ENCODE results near the gene HBD. TPM values are rescaled to one million over a fixed set of nuclear protein-coding genes. Genes with fewer than 3 reads are reported as not detected.

Gene HBD
- total RNA-seq: 0.24 TPM in 1 of 2 replicates, not detected in the other

DNA sequence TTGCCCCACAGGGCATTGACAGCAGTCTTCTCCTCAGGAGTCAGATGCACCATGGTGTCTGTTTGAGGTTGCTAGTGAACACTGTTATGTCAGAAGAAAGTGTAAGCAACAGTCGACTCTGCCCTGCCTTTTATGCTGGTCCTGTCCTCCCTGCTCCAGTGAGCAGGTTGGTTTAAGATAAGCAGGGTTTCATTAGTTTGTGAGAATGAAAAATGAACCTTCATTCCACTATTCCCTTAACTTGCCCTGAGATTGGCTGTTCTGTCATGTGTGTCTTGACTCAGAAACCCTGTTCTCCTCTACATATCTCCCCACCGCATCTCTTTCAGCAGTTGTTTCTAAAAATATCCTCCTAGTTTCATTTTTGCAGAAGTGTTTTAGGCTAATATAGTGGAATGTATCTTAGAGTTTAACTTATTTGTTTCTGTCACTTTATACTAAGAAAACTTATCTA lies at the start of gene HBD:
HBD (minus strand) TSS at position 103 of the 454 bp plus-strand sequence; CDS start at position 53, 50 bp downstream.

DNA sequence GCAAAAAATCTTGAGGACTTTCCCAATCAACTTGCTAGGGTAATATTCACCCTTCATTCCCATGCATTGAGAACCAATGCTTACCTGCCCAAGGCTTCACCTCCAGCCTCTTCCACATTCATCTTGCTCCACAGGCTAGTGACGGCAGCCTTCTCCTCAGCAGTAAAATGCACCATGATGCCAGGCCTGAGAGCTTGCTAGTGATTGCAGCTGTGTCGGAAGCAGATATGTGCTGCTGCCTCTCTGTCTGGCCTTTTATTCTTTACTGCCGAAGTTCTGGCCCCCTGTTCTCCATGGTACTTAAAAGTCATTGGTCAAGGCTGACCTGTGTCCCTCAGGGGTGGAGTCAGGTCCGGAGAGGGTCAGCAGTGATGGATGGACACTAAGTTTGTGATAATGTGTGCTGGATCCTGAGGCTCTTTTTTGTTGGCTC lies 35.4 kb upstream of the HBD start, which contains the start of gene HBE1:
HBE1 (minus strand) TSS at position 231 of the 433 bp plus-strand sequence; CDS start at position 176, 55 bp downstream.

DNA sequence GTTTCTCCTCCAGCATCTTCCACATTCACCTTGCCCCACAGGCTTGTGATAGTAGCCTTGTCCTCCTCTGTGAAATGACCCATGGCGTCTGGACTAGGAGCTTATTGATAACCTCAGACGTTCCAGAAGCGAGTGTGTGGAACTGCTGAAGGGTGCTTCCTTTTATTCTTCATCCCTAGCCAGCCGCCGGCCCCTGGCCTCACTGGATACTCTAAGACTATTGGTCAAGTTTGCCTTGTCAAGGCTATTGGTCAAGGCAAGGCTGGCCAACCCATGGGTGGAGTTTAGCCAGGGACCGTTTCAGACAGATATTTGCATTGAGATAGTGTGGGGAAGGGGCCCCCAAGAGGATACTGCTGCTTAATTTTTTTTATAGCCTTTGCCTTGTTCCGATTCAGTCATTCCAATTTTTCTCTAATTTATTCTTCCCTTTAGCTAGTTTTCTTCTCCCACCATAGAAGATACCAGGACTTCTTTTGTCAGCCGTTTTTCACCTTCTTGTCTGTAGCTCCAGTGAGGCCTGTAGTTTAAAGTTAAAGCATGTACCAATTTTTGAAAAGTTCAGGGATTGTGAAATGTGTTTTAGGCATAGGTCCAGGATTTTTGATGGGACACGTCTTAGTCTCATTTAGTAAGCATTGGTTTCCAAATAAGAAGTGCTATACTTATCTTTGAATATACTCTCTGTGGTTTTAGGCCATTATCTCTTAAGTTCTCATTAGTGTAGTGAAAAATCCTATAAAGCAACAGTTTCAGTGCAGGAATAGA lies 20.5 kb upstream of the HBD start, which contains the start of gene HBG2:
HBG2 (minus strand) TSS at position 136 of the 768 bp plus-strand sequence; CDS start at position 83, 53 bp downstream.

DNA sequence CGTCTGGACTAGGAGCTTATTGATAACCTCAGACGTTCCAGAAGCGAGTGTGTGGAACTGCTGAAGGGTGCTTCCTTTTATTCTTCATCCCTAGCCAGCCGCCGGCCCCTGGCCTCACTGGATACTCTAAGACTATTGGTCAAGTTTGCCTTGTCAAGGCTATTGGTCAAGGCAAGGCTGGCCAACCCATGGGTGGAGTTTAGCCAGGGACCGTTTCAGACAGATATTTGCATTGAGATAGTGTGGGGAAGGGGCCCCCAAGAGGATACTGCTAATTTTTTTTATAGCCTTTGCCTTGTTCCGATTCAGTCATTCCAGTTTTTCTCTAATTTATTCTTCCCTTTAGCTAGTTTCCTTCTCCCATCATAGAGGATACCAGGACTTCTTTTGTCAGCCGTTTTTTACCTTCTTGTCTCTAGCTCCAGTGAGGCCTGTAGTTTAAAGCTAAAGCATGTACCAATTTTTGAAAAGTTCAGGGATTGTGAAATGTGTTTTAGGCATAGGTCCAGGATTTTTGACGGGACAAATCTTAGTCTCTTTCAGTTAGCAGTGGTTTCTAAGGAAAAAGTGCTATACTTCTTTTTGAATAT lies 15.6 kb upstream of the HBD start, which contains the start of gene HBG1:
HBG1 (minus strand) TSS at position 51 of the 590 bp plus-strand sequence. CDS start 53 bp downstream, outside the sequence.

DNA sequence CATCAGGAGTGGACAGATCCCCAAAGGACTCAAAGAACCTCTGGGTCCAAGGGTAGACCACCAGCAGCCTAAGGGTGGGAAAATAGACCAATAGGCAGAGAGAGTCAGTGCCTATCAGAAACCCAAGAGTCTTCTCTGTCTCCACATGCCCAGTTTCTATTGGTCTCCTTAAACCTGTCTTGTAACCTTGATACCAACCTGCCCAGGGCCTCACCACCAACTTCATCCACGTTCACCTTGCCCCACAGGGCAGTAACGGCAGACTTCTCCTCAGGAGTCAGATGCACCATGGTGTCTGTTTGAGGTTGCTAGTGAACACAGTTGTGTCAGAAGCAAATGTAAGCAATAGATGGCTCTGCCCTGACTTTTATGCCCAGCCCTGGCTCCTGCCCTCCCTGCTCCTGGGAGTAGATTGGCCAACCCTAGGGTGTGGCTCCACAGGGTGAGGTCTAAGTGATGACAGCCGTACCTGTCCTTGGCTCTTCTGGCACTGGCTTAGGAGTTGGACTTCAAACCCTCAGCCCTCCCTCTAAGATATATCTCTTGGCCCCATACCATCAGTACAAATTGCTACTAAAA lies 7.5 kb downstream of the HBD start, which contains the start of gene HBB:
HBB (minus strand) TSS at position 340 of the 579 bp plus-strand sequence; CDS start at position 290, 50 bp downstream.

DNA sequence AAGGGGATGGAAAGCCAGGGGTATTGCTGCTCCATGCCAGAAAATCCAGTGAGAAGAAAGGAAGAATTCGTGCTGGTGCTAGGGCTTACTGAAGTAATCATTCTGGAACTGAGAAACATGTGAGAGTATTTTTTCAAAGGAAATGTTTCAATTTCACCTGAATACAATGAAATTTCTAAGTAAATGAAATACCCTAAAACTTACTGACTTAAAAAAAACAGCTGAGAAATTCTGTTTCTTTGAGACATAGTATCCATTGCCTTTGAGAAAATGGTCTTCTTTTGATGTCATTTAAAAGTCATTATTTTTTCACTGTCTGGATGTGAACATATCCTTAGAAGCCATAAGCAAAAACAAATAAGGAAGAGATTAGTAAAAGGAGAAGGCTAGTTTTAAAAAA lies 33.7 kb downstream of the HBD start, which contains the start of gene OR51V1:
OR51V1 (minus strand) TSS at position 101 of the 400 bp plus-strand sequence; CDS start at position 101, 0 bp downstream.

Other genes starting within 250 kb of the HBD start
- not detected in 2 replicates for gene OR51L1, start 239.6 kb downstream of the HBD start, total RNA-seq
- gene OR52J3, start 188.0 kb downstream of the HBD start, total RNA-seq: not detected in 2 replicates
- gene OR52E2, start 174.9 kb downstream of the HBD start, total RNA-seq: not detected in 2 replicates
- not detected in 2 replicates for gene OR52E1, start 164.9 kb downstream of the HBD start, total RNA-seq
- gene OR52A5, start 96.1 kb downstream of the HBD start, total RNA-seq: not detected in 2 replicates
- not detected in 2 replicates for gene OR52A1, start 79.7 kb downstream of the HBD start, total RNA-seq
- gene OR51V1, start 33.8 kb downstream of the HBD start, total RNA-seq: not detected in 2 replicates
- gene HBB, start 7.4 kb downstream of the HBD start, total RNA-seq: not detected in 2 replicates
- not detected in 2 replicates for gene HBG1, start 15.4 kb upstream of the HBD start, total RNA-seq
- gene HBG2, start 20.3 kb upstream of the HBD start, total RNA-seq: not detected in 2 replicates
- not detected in 2 replicates for gene HBE1, start 35.5 kb upstream of the HBD start, total RNA-seq
- gene OR51B4, start 67.5 kb upstream of the HBD start, total RNA-seq: not detected in 2 replicates
- gene OR51B2, start 89.8 kb upstream of the HBD start, total RNA-seq: not detected in 2 replicates
- 0.32 TPM in 1 of 2 replicates, not detected in the other for gene OR51B5, start 109.0 kb upstream of the HBD start, total RNA-seq
- gene OR51B6, start 117.0 kb upstream of the HBD start, total RNA-seq: not detected in 2 replicates
- gene OR51M1, start 149.3 kb upstream of the HBD start, total RNA-seq: not detected in 2 replicates
- not detected in 2 replicates for gene OR51Q1, start 187.6 kb upstream of the HBD start, total RNA-seq
- gene OR51I1, start 207.0 kb upstream of the HBD start, total RNA-seq: not detected in 2 replicates
- not detected in 2 replicates for gene OR51I2, start 214.8 kb upstream of the HBD start, total RNA-seq

Measured in hair follicle dermal papilla cell (primary cell).